ENCODE data around the gene CXCL12. TPM values are rescaled to one million over a fixed set of nuclear protein-coding genes. Genes with fewer than 3 reads are reported as not detected.

CXCL12 gene
- 45.3 TPM for polyA plus RNA-seq (2013, experiment 1 of 2)
- polyA plus RNA-seq (2013, experiment 2 of 2), result 45.1 TPM

- H3K36me3 ChIP-seq (ENCODE audit: insufficient read depth, low read length), result peaks cover 5% of the 10 kb centered on the region; the same call in 1 of the 2 replicates
- H3K9ac ChIP-seq (ENCODE audit: low read depth, low read length), result peak within 1 kb of the TSS; percentile 54
- H3K27me3 ChIP-seq (ENCODE audit: insufficient read depth, low read length), result peaks cover 45% of the 10 kb centered on the region
- no peaks in the 10 kb centered on the region for H3K9me3 ChIP-seq (ENCODE audit: insufficient read depth, low read depth, low read length)
- under 1% methylated on average over 75 of the region's 75 CpGs for WGBS
- peak within 1 kb of the TSS; percentile 72 for H3K4me3 ChIP-seq (ENCODE audit: low read length)
- peaks cover 31% of the 10 kb centered on the region for H3K4me1 ChIP-seq (ENCODE audit: insufficient read depth, low read length)
- no peak within 1 kb of the TSS for H3K27ac ChIP-seq (ENCODE audit: low read depth, low read length)
These were observed at the start of gene CXCL12 for GRCh38 chr10:44385026-44385695. Gene CXCL12 (minus strand): TSS chr10:44385097. CDS start chr10:44385005, 92 bp downstream.

- H3K27ac ChIP-seq (ENCODE audit: low read depth, low read length), result no peak overlapping the region
- 93% methylated on average over 2 of the region's 2 CpGs for WGBS
- H3K4me3 ChIP-seq (ENCODE audit: low read length), result no peak overlapping the region
- H3K9me3 ChIP-seq (ENCODE audit: insufficient read depth, low read depth, low read length), result peaks cover 8% of the 10 kb centered on the region
- H3K36me3 ChIP-seq (ENCODE audit: insufficient read depth, low read length), result no peaks in the 10 kb centered on the region
- H3K27me3 ChIP-seq (ENCODE audit: insufficient read depth, low read length), result no peaks in the 10 kb centered on the region
- no peaks in the 10 kb centered on the region for H3K4me1 ChIP-seq (ENCODE audit: insufficient read depth, low read length)
- no peak overlapping the region for H3K9ac ChIP-seq (ENCODE audit: low read depth, low read length)
These were observed 42.6 kb upstream of the CXCL12 start for GRCh38 chr10:44427479-44427878.

- no peak overlapping the region for H3K4me3 ChIP-seq (ENCODE audit: low read length)
- no peak overlapping the region for H3K9ac ChIP-seq (ENCODE audit: low read depth, low read length)
- peaks cover 8% of the 10 kb centered on the region for H3K9me3 ChIP-seq (ENCODE audit: insufficient read depth, low read depth, low read length)
- H3K36me3 ChIP-seq (ENCODE audit: insufficient read depth, low read length), result no peaks in the 10 kb centered on the region
- H3K27me3 ChIP-seq (ENCODE audit: insufficient read depth, low read length), result no peaks in the 10 kb centered on the region
- H3K4me1 ChIP-seq (ENCODE audit: insufficient read depth, low read length), result no peaks in the 10 kb centered on the region
- 85% methylated on average over 5 of the region's 5 CpGs for WGBS
- no peak overlapping the region for H3K27ac ChIP-seq (ENCODE audit: low read depth, low read length)
These were observed 42.1 kb upstream of the CXCL12 start for GRCh38 chr10:44427037-44427436.

- no peak overlapping the region for H3K4me3 ChIP-seq (ENCODE audit: low read length)
- H3K27me3 ChIP-seq (ENCODE audit: insufficient read depth, low read length), result no peaks in the 10 kb centered on the region
- peaks cover 8% of the 10 kb centered on the region for H3K9me3 ChIP-seq (ENCODE audit: insufficient read depth, low read depth, low read length)
- H3K9ac ChIP-seq (ENCODE audit: low read depth, low read length), result no peak overlapping the region
- 82% methylated on average over 8 of the region's 8 CpGs for WGBS
- H3K27ac ChIP-seq (ENCODE audit: low read depth, low read length), result no peak overlapping the region
- no peaks in the 10 kb centered on the region for H3K36me3 ChIP-seq (ENCODE audit: insufficient read depth, low read length)
- no peaks in the 10 kb centered on the region for H3K4me1 ChIP-seq (ENCODE audit: insufficient read depth, low read length)
These were observed 41.5 kb upstream of the CXCL12 start for GRCh38 chr10:44426247-44427034.

- Histone ChIP-seq H3K9ac (ENCODE audit: low read depth, low read length) (no peak overlapping the region), H3K4me1 (ENCODE audit: insufficient read depth, low read length) (no peaks in the 10 kb centered on the region), H3K36me3 (ENCODE audit: insufficient read depth, low read length) (no peaks in the 10 kb centered on the region), H3K4me3 (ENCODE audit: low read length) (no peak overlapping the region), H3K27me3 (ENCODE audit: insufficient read depth, low read length) (no peaks in the 10 kb centered on the region), H3K9me3 (ENCODE audit: insufficient read depth, low read depth, low read length) (no peaks in the 10 kb centered on the region), H3K27ac (ENCODE audit: low read depth, low read length) (no peak overlapping the region)
- WGBS, result 95% methylated on average over 8 of the region's 8 CpGs
These were observed 40.6 kb upstream of the CXCL12 start for GRCh38 chr10:44425466-44425865.

- Histone ChIP-seq H3K27ac (ENCODE audit: low read depth, low read length) (no peak overlapping the region), H3K27me3 (ENCODE audit: insufficient read depth, low read length) (no peaks in the 10 kb centered on the region), H3K4me1 (ENCODE audit: insufficient read depth, low read length) (no peaks in the 10 kb centered on the region), H3K9me3 (ENCODE audit: insufficient read depth, low read depth, low read length) (no peaks in the 10 kb centered on the region), H3K9ac (ENCODE audit: low read depth, low read length) (no peak overlapping the region), H3K36me3 (ENCODE audit: insufficient read depth, low read length) (no peaks in the 10 kb centered on the region), H3K4me3 (ENCODE audit: low read length) (no peak overlapping the region)
- 88% methylated on average over 13 of the region's 13 CpGs for WGBS
These were observed 40.1 kb upstream of the CXCL12 start for GRCh38 chr10:44424957-44425356.

- Histone ChIP-seq H3K4me1 (ENCODE audit: insufficient read depth, low read length) (no peaks in the 10 kb centered on the region), H3K9ac (ENCODE audit: low read depth, low read length) (no peak overlapping the region), H3K27ac (ENCODE audit: low read depth, low read length) (no peak overlapping the region), H3K27me3 (ENCODE audit: insufficient read depth, low read length) (no peaks in the 10 kb centered on the region), H3K4me3 (ENCODE audit: low read length) (no peak overlapping the region), H3K9me3 (ENCODE audit: insufficient read depth, low read depth, low read length) (no peaks in the 10 kb centered on the region), H3K36me3 (ENCODE audit: insufficient read depth, low read length) (no peaks in the 10 kb centered on the region)
- WGBS, result 76% methylated on average over 5 of the region's 5 CpGs
These were observed 39.4 kb upstream of the CXCL12 start for GRCh38 chr10:44424298-44424697.

GRCh38 chr10:44422570-44423101 lies 37.7 kb upstream of the CXCL12 start:
- Histone ChIP-seq H3K9me3 (ENCODE audit: insufficient read depth, low read depth, low read length) (no peaks in the 10 kb centered on the region), H3K4me3 (ENCODE audit: low read length) (no peak overlapping the region), H3K9ac (ENCODE audit: low read depth, low read length) (no peak overlapping the region), H3K27me3 (ENCODE audit: insufficient read depth, low read length) (no peaks in the 10 kb centered on the region), H3K27ac (ENCODE audit: low read depth, low read length) (no peak overlapping the region), H3K4me1 (ENCODE audit: insufficient read depth, low read length) (no peaks in the 10 kb centered on the region), H3K36me3 (ENCODE audit: insufficient read depth, low read length) (no peaks in the 10 kb centered on the region)
- 80% methylated on average over 8 of the region's 8 CpGs for WGBS

GRCh38 chr10:44422153-44422552 lies 37.3 kb upstream of the CXCL12 start:
- H3K9ac ChIP-seq (ENCODE audit: low read depth, low read length), result no peak overlapping the region
- H3K36me3 ChIP-seq (ENCODE audit: insufficient read depth, low read length), result no peaks in the 10 kb centered on the region
- no peaks in the 10 kb centered on the region for H3K27me3 ChIP-seq (ENCODE audit: insufficient read depth, low read length)
- H3K4me1 ChIP-seq (ENCODE audit: insufficient read depth, low read length), result no peaks in the 10 kb centered on the region
- no peak overlapping the region for H3K27ac ChIP-seq (ENCODE audit: low read depth, low read length)
- no peak overlapping the region for H3K4me3 ChIP-seq (ENCODE audit: low read length)
- 92% methylated on average over 2 of the region's 2 CpGs for WGBS
- no peaks in the 10 kb centered on the region for H3K9me3 ChIP-seq (ENCODE audit: insufficient read depth, low read depth, low read length)

- H3K4me3 ChIP-seq (ENCODE audit: low read length), result no peak overlapping the region
- no peak overlapping the region for H3K27ac ChIP-seq (ENCODE audit: low read depth, low read length)
- WGBS, result 95% methylated on average over 2 of the region's 2 CpGs
- H3K36me3 ChIP-seq (ENCODE audit: insufficient read depth, low read length), result no peaks in the 10 kb centered on the region
- H3K4me1 ChIP-seq (ENCODE audit: insufficient read depth, low read length), result no peaks in the 10 kb centered on the region
- no peaks in the 10 kb centered on the region for H3K27me3 ChIP-seq (ENCODE audit: insufficient read depth, low read length)
- H3K9me3 ChIP-seq (ENCODE audit: insufficient read depth, low read depth, low read length), result no peaks in the 10 kb centered on the region; the same call in 1 of the 2 replicates
- no peak overlapping the region for H3K9ac ChIP-seq (ENCODE audit: low read depth, low read length)
These were observed 35.1 kb upstream of the CXCL12 start for GRCh38 chr10:44419790-44420549.

GRCh38 chr10:44418637-44419036 lies 33.7 kb upstream of the CXCL12 start:
- 96% methylated on average over 8 of the region's 8 CpGs for WGBS
- H3K27me3 ChIP-seq (ENCODE audit: insufficient read depth, low read length), result no peaks in the 10 kb centered on the region
- H3K9me3 ChIP-seq (ENCODE audit: insufficient read depth, low read depth, low read length), result no peaks in the 10 kb centered on the region; the same call in 1 of the 2 replicates
- H3K4me1 ChIP-seq (ENCODE audit: insufficient read depth, low read length), result no peaks in the 10 kb centered on the region
- H3K36me3 ChIP-seq (ENCODE audit: insufficient read depth, low read length), result no peaks in the 10 kb centered on the region
- H3K4me3 ChIP-seq (ENCODE audit: low read length), result no peak overlapping the region
- H3K27ac ChIP-seq (ENCODE audit: low read depth, low read length), result no peak overlapping the region
- H3K9ac ChIP-seq (ENCODE audit: low read depth, low read length), result no peak overlapping the region
